GM19035 (cell line): ENCODE measurements around the gene ENPP1.
A peak's percentile ranks its signal among the peaks of the same experiment; 100 is the strongest.
"Not testable (repeated sequence)": the region's sequence is repeated elsewhere in the genome, so short reads cannot be mapped to it uniquely, and the experiment has no call there.

Source experiments
- ATAC-seq: cut with Tn5 transposase; IDR thresholded peaks from one replicate; pipeline ENCODE4 v1.9.1; 2021; ENCODE audit not compliant: unreplicated experiment

Gene ENPP1

DNA sequence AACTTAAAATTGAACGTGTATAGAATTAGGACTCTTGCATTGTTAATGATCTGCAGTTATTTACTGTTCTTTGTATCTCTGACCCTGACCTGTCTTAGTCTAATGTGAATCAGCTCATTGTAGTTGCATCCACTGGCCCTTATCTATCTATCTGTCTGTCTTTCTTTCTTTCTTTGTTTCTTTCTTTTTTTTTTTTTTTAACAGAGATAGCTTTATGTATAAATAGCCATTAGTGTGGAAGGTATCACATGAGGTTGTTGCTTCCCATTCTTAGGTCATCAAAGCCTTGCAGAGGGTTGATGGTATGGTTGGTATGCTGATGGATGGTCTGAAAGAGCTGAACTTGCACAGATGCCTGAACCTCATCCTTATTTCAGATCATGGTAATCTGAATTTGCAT is 59.9 kb downstream of the ENPP1 start:
- ATAC-seq, result no peak

DNA sequence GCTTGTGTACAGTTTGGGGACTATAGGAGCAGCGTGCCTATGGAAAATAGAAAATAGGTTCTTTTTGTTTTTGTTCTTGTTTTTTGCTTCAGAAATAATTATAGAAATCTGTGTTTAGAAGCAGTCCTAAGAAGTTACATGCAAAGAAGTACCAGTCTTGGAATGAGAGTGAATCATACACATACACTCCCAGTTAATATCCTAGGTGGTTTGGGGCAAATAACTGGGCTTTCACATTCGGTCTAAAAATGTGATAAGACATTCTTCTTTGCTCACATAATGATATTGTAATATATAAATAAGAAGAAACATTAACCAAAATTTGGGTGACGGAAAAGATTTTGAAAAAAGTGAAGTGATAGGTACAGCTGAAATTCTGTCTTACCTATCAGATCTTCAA is 61.0 kb downstream of the ENPP1 start:
- ATAC-seq, result no peak

DNA sequence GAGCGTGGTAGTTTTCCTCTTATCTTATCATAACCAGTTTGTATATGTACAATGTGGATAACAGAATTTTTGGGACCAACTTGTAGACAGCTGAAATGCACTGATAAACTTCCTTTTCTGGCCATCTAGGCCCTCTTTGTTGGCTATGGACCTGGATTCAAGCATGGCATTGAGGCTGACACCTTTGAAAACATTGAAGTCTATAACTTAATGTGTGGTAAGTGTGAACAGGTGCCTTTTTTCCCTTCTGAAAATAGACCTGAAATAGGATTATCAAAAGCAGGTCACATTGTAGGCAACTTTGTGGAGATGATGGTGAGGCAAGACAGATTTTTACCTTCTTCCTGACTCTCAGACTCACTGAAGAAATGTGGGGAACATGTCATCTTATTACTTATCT is 67.8 kb downstream of the ENPP1 start:
- ATAC-seq, result no peak

DNA sequence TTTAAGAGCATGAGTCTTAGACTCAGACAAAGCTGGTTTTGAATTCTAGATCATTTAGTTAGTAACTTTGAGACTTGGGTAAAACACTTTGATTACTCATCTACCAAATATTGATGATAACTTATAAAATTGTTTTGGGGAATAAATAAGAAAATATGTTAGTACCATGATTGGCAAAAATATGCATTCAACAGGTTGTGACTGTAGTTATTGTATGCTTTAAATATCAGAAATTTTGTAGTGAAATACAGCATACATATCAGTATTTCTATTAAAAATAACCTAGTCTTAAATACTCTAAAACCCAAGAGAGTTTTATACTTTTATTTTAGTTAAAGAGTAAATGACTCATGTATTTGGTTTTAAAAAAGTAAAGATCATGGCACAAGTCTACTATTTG is 68.7 kb downstream of the ENPP1 start:
- no peak for ATAC-seq

DNA sequence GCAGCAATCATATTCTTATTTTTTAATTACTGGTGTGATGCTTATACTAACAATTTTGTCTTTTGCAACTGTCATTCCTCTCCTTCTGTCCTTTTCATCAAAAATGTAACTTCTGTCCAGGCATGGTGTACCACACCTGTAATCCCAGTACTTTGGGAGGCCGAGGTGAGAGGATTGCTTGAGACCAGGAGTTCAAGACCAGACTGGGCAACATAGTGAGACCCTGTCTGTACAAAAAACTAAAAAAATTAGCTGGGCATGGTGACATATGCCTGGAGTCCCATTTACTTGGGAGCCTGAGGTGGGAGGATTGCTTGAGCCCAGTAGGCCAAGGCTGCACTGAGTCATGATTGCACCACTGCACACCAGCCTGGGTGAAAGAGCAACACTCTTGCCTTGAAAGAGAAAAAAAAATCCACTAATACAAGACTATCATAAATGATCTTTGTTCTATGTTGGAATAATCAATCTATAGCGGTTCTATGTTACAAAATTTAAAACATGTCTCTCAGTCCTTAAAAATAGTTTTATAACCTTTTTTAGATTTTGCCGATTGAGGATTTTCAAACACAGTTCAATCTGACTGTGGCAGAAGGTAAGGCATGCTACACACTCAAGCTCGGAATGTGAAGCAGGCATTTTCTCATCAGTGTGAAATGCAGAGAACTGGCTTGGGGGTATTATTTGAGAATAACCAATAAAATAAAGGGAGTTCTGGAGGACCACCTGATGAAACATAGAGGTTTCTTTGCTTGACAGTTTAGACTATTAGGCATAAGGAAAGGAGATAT is 70.4 kb downstream of the ENPP1 start:
- ATAC-seq, result no peak

DNA sequence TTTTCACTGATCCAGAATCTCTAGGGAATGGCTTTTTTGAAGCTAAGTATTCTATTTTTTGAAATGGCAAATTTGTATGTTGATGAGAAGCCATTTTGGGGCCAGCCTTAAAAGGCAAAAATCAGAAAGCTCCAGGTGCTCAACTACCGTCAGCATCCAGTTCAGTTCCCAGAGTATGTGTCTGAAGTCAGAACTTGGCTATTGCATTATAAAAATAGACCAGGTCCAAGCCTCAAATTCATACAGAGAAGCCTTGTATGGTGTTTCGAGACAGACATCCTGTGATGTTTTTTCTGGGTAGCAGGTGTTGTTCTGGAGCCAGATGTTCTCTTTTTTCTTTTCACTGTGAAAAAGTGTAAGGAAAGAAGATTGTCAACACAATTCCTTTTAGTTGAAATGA is 75.2 kb downstream of the ENPP1 start:
- ATAC-seq, result no peak

DNA sequence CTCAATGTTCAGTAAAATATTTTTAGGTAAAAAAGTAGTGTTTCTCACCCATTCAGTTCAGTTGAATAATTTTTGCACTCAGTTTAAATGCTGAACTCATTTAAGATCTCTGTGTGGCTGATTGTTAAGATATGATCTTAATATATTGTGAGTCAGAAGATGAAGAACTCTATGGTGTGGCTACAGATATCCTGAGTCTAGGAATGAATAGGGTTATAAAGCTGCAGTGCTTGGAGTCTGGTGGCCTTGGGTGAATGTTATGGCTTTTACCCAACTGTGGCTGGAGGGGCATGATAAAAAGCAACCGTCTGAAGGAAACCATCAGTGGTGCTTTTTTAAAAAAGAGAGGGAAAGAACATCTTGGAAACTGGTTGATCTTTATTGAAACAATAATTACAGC is 77.4 kb downstream of the ENPP1 start:
- ATAC-seq, result no peak

DNA sequence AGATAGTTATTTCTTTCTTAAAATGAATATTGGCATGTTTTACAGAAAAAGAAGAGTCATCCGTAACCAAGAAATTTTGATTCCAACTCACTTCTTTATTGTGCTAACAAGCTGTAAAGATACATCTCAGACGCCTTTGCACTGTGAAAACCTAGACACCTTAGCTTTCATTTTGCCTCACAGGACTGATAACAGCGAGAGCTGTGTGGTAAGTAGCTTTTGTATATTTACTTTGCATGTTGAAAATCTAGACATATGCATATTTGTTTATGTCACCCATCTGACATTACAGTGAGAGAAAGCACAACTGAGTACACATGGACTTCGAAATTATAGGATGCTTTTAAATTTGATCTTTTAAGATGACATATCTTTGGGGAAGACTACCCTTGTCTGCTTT is 78.7 kb downstream of the ENPP1 start:
- ATAC-seq, result no peak

DNA sequence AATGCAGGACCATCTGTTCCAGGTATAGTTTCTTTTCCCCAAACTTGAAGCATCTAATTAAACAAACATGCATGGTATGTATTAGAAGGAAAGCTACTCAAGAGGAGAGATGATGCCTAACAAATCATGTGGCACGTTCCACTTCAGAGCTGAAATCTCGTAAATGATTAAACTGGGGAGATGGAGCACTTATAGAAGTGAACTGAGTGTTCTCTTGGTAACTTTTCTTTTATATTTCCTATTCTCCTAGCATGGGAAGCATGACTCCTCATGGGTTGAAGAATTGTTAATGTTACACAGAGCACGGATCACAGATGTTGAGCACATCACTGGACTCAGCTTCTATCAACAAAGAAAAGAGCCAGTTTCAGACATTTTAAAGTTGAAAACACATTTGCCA is 82.3 kb downstream of the ENPP1 start:
- ATAC-seq, result no peak

DNA sequence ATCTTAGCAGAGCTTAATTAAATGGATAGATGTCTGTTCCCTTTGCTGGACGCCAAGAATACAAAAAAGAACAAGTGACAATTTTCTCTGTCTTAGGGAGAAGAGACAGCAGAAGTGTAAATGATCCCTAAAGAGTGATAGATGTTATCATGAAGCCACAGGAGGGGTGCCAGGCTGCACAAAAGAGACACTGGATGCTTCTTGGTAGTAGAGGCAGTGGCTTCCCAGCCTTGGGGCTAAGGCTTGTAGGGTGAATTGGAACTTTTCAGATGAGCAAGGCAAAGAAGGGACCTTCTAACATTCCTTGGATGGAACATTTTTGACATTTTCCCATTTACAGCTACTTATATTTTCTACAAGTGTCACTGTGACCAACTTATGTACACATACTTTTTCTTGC is 85.4 kb downstream of the ENPP1 start:
- no peak for ATAC-seq

DNA sequence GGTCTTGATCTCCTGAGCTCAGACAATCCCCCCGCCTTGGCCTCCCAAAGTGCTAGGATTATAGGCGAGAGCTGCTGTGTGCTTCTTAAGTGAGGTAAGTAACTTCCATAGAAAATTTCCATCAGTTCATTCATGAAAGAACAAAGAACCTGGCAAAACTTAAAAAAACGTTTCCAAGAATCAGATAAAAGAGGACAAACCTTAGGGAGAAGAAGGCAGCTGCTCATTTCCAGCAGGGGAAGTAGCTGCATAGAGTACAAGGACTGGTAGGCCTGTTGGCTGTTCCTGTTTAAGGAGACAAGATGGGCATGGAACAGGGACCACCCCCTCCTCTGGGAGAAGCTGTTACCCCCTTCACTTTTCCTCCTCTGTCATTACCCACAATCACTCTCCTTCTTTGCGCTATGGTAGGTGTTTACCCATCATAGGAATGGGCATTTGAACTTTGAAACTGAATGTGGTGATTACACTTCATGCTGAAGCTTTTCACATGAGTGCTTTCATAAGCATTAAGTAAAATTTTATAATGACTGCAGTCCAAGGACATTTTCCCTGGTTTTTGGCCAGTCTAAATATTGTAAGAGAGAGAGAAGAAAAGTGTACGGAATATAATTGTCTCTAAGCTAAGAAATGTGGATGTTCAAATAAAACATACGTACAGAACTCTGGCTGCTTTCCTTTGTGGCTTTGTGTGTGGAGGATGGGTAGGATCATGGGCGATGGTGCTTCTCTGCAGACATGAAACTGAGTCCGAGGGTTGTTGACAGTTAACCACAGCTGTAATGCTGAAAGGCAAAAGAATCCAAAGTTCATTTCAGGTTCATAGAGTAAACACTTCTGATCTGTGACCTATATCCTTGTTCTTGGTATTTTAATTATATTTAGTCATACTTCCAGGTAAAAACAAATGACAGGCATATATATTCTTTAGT is 86.9 kb downstream of the ENPP1 start:
- ATAC-seq, result no peak

DNA sequence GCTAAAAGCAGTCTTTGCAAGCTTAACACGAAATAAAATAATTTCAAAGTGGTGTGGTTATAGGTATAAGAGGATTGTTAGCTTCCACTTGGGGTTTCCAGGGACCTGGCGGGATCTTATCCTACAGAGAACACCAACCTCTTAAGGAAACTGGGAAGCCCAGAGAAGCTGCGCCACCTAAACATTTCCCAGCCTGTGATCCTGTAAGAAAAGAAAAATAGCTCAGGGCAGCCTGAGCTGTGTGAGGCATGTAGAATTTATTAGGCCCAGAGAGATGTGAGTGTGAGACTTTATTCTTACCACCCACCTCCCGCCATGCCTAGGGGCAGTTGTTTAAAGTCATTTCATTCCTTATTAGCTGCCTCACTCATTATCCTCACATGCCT is 89.2 kb downstream of the ENPP1 start:
- no peak for ATAC-seq

DNA sequence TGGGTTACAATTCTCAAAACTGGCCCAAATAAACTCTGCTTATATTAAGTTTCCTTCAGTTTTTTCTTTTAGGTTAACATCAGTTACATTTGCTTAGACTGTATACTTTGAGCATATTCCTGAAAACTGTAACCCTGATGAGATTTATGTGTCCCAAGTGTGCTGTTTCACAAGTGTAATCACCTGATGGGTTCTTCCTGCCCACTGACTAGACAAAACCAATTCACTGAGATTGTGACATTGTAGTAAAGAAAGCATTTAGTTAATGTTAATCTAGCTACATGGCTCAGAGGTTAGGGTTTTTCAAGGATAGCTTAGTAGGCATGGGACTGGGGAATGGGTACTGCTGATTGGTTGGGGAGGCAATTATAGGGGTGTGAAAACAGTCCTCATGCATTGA is 89.8 kb downstream of the ENPP1 start:
- ATAC-seq, result no peak

DNA sequence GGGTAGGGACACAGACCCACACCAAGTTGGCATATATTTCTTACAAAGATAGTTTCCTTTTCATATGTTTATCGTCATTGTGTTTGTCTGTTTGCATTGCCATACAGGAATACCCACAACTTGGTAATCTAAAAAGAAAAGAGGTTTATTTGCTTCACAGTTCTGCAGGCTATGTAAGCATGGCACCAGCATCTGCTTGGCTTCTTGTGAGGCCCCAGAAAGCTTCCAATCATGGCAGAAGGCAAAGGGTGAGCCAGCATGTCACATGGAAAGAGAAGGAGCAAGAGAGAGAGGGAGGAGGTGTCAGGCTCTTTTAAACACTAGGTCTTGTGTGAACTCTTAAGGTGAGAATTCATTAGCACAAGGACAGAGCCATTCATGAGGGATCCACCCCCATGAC is 90.9 kb downstream of the ENPP1 start:
- ATAC-seq, result no peak

DNA sequence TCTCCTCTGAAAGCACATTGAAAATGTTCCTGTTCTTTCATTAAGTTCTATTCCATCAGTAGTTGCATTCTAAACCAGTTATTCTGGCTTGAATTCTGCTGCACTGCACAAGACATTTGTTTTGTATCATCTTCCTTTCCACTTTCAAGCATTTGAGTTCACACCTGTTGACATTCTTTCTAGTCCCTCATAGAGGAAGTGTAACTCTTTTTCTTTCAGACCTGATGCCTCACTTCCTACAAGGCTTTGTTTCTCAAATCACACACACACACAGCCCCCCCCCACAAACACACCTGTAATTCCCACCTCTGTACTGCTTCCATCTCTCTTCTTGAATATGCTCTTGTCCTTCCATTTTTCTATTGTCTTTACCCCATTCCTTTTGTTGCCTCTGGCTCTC is 92.4 kb downstream of the ENPP1 start:
- no peak for ATAC-seq

DNA sequence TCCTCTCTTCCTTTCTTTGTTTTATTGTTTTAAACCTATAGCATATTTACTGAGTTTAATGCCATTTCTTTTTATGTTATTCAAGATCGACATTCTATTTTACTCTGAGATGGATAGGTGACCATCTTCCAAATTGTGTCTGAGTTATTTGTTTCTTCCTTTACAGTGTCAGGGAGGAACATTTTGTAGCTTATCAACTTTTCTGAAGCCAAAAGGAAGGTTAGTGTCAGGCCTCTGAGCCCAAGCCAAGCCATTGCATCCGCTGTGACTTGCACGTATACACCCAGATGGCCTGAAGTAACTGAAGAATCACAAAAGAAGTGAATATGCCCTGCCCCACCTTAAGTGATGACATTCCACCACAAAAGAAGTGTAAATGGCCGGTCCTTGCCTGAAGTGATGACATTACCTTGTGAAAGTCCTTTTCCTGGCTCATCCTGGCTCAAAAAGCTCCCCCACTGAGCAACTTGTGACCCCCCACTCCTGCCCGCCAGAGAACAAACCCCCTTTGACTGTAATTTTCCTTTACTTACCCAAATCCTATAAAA is 93.6 kb downstream of the ENPP1 start:
- not testable (repeated sequence) for ATAC-seq

DNA sequence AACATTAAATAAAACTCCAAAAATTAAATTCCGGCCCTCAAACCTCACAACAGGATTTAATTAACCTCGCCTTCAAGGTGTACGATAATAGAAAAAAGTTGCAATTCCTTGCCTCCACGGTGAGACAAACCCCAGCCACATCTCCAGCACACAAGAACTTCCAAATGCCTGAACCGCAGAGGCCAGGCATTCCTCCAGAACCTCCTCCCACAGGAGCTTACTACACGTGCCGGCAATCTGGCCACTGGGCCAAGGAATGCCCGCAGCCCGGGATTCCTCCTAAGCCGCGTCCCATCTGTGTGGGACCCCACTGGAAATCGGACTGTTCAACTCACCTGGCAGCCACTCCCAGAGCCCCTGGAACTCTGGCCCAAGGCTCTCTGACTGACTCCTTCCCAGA is 95.9 kb downstream of the ENPP1 start:
- not testable (repeated sequence) for ATAC-seq

DNA sequence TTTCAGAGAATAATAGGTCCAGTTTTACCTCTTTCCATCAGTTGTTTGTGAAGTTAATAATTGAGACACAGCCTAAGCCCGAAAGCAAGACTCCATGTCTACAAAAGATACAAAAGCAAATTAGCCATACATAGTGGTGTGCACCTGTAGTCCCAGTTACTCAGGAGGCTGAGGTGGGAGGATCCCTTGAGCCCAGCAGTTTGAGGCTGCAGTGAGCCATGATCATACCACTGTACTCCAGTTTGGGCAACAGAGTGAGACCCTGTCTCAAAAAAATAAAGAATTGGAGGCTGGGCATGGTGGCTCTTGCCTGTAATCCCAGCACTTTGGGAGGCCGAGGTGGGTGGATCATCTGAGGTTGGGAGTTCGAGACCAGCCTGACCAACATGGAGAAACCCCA is 101.0 kb downstream of the ENPP1 start:
- ATAC-seq, result not testable (repeated sequence)

DNA sequence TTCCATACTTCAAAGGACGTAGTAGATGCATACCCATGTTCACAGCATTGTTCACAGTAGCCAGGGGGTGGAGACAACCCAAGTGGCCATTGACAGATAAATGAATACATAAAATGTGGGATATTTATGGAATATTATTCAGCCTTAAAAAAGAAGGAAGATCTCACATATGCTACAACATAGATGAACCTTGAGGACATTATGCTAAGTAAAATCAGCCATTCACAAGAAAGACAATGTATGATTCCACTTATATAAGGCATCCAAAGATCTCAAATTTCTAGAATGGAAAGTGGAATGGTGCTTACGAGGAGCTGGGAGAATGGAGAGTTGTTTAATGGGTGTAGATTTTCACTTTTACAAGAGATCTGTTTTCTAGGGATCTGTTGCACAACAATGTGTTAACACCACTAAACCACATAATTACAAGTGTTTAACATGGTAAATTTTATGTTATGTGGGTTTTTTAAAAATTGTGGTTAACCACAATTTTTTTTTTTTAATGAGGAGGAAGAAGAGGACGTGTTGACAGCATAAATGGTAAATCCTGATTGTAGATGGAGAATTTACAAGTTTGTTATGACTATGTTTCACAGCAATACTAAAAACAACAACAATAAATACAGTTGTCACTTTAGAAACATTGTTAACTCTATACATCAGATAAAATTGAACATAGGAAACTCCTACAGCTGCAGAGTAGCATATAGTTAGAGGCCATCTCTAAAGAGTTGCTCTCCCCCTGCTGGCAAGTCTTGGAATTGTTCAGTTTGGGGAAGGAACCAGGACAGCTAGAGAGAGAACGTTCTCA is 101.8 kb downstream of the ENPP1 start:
- ATAC-seq, result peak; percentile 97

DNA sequence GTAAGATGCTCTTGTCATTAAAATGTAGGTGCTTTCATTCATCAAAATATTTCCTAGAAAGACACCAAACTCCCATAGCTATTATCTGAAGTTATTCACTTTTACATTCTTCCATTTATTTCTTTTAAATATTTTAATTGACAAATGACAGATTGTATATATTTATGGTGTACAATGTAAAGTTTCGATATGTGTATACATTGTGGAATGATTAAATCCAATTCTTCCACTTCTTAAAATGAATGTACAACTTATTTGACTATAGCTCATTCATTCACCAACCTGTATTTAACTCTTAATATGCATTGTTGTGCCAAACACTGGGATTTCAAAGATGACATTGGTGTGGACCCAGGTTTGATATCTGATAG is 102.4 kb downstream of the ENPP1 start:
- ATAC-seq, result peak; percentile 9

DNA sequence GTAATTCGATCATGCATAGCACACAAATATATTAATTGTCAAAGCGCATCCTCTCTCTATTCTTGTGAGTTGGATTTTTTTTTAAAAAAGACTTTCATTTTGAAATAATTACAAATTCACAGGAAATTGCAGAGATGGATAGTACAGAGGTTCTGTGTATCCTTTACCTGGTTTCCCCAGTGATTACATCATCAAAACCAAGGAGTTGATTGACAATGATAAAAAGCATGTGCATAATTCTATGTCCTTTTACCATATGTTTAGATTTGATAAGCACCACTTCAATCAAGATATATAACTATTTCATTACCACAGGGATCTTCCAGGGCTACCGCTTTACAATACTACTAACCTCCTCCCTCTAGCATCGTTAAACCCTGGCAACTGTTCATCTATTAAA is 103.1 kb downstream of the ENPP1 start:
- no peak for ATAC-seq
